ENCODE data around the gene CGB8. TPM values are rescaled to one million over a fixed set of nuclear protein-coding genes. Genes with fewer than 3 reads are reported as not detected.

CGB8 gene
- total and polyA plus RNA-seq, 2 experiments from 2014 or later, result not detected

- Histone ChIP-seq H3K27me3 (ENCODE audit: insufficient read depth) (no peaks in the 10 kb centered on the region), H3K4me2 (no peak overlapping the region), H3K4me3 (no peak overlapping the region), H3F3A (replicated peaks; ENCODE audit: low read depth) (peaks cover 48% of the 10 kb centered on the region), H2AFZ (no peak overlapping the region), H3K9me2 (ENCODE audit: insufficient read depth) (no peaks in the 10 kb centered on the region), H3K36me3 (ENCODE audit: insufficient read depth) (peaks cover 41% of the 10 kb centered on the region), H3K27ac (ENCODE audit: low read depth) (no peak overlapping the region), H3K79me2 (replicated peaks; ENCODE audit: insufficient read depth) (peaks cover 90% of the 10 kb centered on the region), H3K4me1 (ENCODE audit: insufficient read depth) (peaks cover 3% of the 10 kb centered on the region), H4K20me1 (replicated peaks; ENCODE audit: insufficient read depth) (peaks cover 56% of the 10 kb centered on the region)
- H3K9me3 Mint-ChIP-seq, result no peaks in the 10 kb centered on the region
- peaks cover 88% of the 10 kb centered on the region for H3K36me3 Mint-ChIP-seq (ENCODE audit: low read depth)
- no peak overlapping the region for H3K4me3 Mint-ChIP-seq
- H3K4me1 Mint-ChIP-seq, result peaks cover 7% of the 10 kb centered on the region
- H3K27ac Mint-ChIP-seq, result no peak overlapping the region
- peaks cover 4% of the 10 kb centered on the region for H3K27me3 Mint-ChIP-seq (ENCODE audit: insufficient read depth, low read depth, poor library complexity)
- DNase-seq (ENCODE audit: low spot score), result no peak
- TF ChIP-seq JUNB (IDR thresholded peaks at IDR 0.05; ENCODE audit: unreplicated experiment) (no peak), ZNF114 (CRISPR knock-in tag; IDR thresholded peaks at IDR 0.05) (no peak), STAT1 (IDR thresholded peaks at IDR 0.05; ENCODE audit: unreplicated experiment) (no peak), POLR2AphosphoS5 (IDR thresholded peaks at IDR 0.05; ENCODE audit: low read depth) (no peak), CREB1 (CRISPR knock-in tag; IDR thresholded peaks at IDR 0.05; ENCODE audit: low read depth) (no peak), NANOG (IDR thresholded peaks at IDR 0.05; ENCODE audit: borderline replicate concordance) (no peak), EZH2phosphoT487 (IDR thresholded peaks at IDR 0.05; ENCODE audit: unreplicated experiment) (no peak), ZNF331 (CRISPR knock-in tag; IDR thresholded peaks at IDR 0.05; ENCODE audit: low read depth) (no peak), CTCF (conservative IDR thresholded peaks at IDR 0.05; ENCODE audit: low read depth in 2 of 2) (no peak), ETS1 (IDR thresholded peaks at IDR 0.05) (no peak), EZH2 (IDR thresholded peaks at IDR 0.05; ENCODE audit: low read depth, unreplicated experiment) (no peak), ZNF462 (CRISPR knock-in tag; IDR thresholded peaks at IDR 0.05) (no peak), REST (IDR thresholded peaks at IDR 0.05; ENCODE audit: unreplicated experiment) (no peak)
- no peak for ATAC-seq
These were observed 42.6 kb upstream of the CGB8 start for GRCh38 chr19:49091391-49092038.
